Measurements from ENCODE around the gene ZNF76.

Gene ZNF76

DNA sequence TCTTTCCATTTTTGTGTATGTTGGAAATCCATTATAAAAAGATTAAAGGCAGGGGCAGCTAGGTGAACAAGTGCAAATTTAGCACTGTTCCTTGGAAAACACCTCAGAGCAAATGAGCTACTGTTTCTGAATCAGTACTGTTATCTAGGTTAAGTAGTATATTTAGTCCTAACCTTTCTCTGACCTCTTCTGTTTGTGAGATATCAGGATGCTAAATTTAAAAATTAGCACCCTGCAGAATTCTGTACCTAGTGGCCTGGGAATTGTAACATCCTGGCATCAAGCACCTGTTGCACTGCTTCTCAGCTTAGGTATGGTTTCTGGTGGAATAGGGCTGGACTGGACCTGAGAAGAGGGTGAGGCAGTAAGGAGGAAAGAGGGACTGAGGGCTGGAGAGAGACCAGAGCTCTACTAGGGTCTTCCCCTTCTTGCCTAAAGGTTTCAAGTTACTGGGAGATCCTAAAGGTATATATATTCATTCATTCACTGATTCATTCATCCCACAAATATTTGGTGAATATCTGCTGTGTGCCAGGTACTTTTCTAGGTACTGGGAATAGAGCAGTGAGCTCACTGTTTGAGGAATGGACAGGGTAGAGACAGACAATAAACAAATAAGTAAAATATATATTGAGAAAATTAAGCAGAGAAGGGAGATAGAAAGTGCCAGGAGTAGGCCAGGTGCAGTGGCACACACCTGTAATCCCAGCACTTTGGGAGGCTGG, 5.2 kb downstream of the ZNF76 start:
- DNase-seq = no peak
- no peak overlapping the region for H3K9ac ChIP-seq (ENCODE audit: low read length)
- H3K27ac ChIP-seq (ENCODE audit: low read length) = no peak overlapping the region
- H3K79me2 ChIP-seq (ENCODE audit: low read length) = peaks cover 24% of the 10 kb centered on the region
- TF ChIP-seq, protein P1, sequence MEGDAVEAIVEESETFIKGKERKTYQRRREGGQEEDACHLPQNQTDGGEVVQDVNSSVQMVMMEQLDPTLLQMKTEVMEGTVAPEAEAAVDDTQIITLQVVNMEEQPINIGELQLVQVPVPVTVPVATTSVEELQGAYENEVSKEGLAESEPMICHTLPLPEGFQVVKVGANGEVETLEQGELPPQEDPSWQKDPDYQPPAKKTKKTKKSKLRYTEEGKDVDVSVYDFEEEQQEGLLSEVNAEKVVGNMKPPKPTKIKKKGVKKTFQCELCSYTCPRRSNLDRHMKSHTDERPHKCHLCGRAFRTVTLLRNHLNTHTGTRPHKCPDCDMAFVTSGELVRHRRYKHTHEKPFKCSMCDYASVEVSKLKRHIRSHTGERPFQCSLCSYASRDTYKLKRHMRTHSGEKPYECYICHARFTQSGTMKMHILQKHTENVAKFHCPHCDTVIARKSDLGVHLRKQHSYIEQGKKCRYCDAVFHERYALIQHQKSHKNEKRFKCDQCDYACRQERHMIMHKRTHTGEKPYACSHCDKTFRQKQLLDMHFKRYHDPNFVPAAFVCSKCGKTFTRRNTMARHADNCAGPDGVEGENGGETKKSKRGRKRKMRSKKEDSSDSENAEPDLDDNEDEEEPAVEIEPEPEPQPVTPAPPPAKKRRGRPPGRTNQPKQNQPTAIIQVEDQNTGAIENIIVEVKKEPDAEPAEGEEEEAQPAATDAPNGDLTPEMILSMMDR (IDR thresholded peaks at IDR 0.05; ENCODE audit: low read length) = no peak
- TF ChIP-seq EZH2phosphoT487 (IDR thresholded peaks at IDR 0.05; ENCODE audit: low read length) (no peak), EZH2 (optimal IDR thresholded peaks at IDR 0.05; ENCODE audit: low read depth, low read length) (no peak)
- no peak overlapping the region for H2AFZ ChIP-seq (ENCODE audit: low read length)
- no peak overlapping the region for H3K4me3 ChIP-seq (ENCODE audit: low read length)
- peaks cover 15% of the 10 kb centered on the region for H3K4me1 ChIP-seq (ENCODE audit: low read length)
- no peaks in the 10 kb centered on the region for H3K36me3 ChIP-seq (replicated peaks; ENCODE audit: insufficient read depth, low read length)
- H3K9me2 ChIP-seq (replicated peaks; ENCODE audit: insufficient read depth, low read length) = no peaks in the 10 kb centered on the region
- no peaks in the 10 kb centered on the region for H3K27me3 ChIP-seq (replicated peaks; ENCODE audit: insufficient read depth, low read length)
- H3K4me2 ChIP-seq (ENCODE audit: low read depth, low read length) = no peak overlapping the region
- no peaks in the 10 kb centered on the region for H4K20me1 ChIP-seq (ENCODE audit: insufficient read depth, low read length)
- peaks cover 10% of the 10 kb centered on the region for H3F3A ChIP-seq (ENCODE audit: insufficient read depth, low read length)
- H3K9me3 ChIP-seq (replicated peaks; ENCODE audit: insufficient read depth, low read length) = no peaks in the 10 kb centered on the region

DNA sequence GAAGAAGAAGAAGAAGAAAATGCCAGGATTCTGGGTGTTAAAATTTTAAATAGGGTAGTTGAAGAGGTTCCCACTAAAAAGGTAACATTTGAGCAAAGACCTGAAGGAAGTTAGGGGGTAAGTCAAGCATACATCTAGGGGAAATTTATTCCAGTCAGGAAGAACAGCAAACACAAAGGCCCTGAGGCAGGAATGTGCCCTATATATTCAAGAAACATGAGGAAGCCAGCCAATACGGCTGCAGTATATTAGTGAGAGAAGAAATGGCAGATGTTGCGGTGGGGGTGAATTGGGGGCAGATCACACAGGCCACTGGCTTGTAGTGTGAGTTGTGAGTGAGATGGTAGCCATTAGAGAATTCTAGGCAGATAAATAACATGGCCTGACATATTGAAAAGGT, 6.0 kb downstream of the ZNF76 start:
- H3K27me3 ChIP-seq (replicated peaks; ENCODE audit: insufficient read depth, low read length) = no peaks in the 10 kb centered on the region
- H4K20me1 ChIP-seq (ENCODE audit: insufficient read depth, low read length) = no peaks in the 10 kb centered on the region
- H3K4me3 ChIP-seq (ENCODE audit: low read length) = no peak overlapping the region
- H3K36me3 ChIP-seq (replicated peaks; ENCODE audit: insufficient read depth, low read length) = no peaks in the 10 kb centered on the region
- no peaks in the 10 kb centered on the region for H3K9me3 ChIP-seq (replicated peaks; ENCODE audit: insufficient read depth, low read length)
- peaks cover 4% of the 10 kb centered on the region; the same call in 1 of the 2 replicates for H3F3A ChIP-seq (ENCODE audit: insufficient read depth, low read length)
- TF ChIP-seq EZH2phosphoT487 (IDR thresholded peaks at IDR 0.05; ENCODE audit: low read length) (no peak), EZH2 (optimal IDR thresholded peaks at IDR 0.05; ENCODE audit: low read depth, low read length) (no peak)
- TF ChIP-seq, protein P1 (IDR thresholded peaks at IDR 0.05; ENCODE audit: low read length) = no peak
- no peak overlapping the region for H3K27ac ChIP-seq (ENCODE audit: low read length)
- DNase-seq = no peak
- peaks cover 10% of the 10 kb centered on the region for H3K4me1 ChIP-seq (ENCODE audit: low read length)
- H3K9me2 ChIP-seq (replicated peaks; ENCODE audit: insufficient read depth, low read length) = no peaks in the 10 kb centered on the region
- H3K79me2 ChIP-seq (ENCODE audit: low read length) = peaks cover 17% of the 10 kb centered on the region
- H3K4me2 ChIP-seq (ENCODE audit: low read depth, low read length) = no peak overlapping the region
- no peak overlapping the region for H3K9ac ChIP-seq (ENCODE audit: low read length)
- H2AFZ ChIP-seq (ENCODE audit: low read length) = no peak overlapping the region

- no peak for TF ChIP-seq EZH2phosphoT487 (IDR thresholded peaks at IDR 0.05; ENCODE audit: low read length)
- TF ChIP-seq, protein P1 (IDR thresholded peaks at IDR 0.05; ENCODE audit: low read length) = no peak
- TF ChIP-seq EZH2 (optimal IDR thresholded peaks at IDR 0.05; ENCODE audit: low read depth, low read length) = no peak
Measured at GRCh38 chr6:35267446-35267845, 7.9 kb downstream of the ZNF76 start.

More at GRCh38 chr6:35267446-35267845, 7.9 kb downstream of the ZNF76 start:
- Histone ChIP-seq H3K4me1 (ENCODE audit: low read length) (0 out of 2 replicates have a peak, but pooled peaks cover 5% of the 10 kb centered on the region), H3K27me3 (replicated peaks; ENCODE audit: insufficient read depth, low read length) (no peaks in the 10 kb centered on the region), H3K36me3 (replicated peaks; ENCODE audit: insufficient read depth, low read length) (no peaks in the 10 kb centered on the region), H3K9me2 (replicated peaks; ENCODE audit: insufficient read depth, low read length) (no peaks in the 10 kb centered on the region), H2AFZ (ENCODE audit: low read length) (no peak overlapping the region), H3K79me2 (ENCODE audit: low read length) (peaks cover 9% of the 10 kb centered on the region; the same call in 1 of the 2 replicates), H3K9me3 (replicated peaks; ENCODE audit: insufficient read depth, low read length) (no peaks in the 10 kb centered on the region), H3K4me2 (ENCODE audit: low read depth, low read length) (no peak overlapping the region), H3K27ac (ENCODE audit: low read length) (no peak overlapping the region), H4K20me1 (ENCODE audit: insufficient read depth, low read length) (no peaks in the 10 kb centered on the region), H3K9ac (ENCODE audit: low read length) (no peak overlapping the region), H3F3A (ENCODE audit: insufficient read depth, low read length) (no peaks in the 10 kb centered on the region), H3K4me3 (ENCODE audit: low read length) (no peak overlapping the region)
- no peak for DNase-seq

Measured in MM.1S (cell line).